ENCODE measurements around the gene DGCR2. TPM values are rescaled to one million over a fixed set of nuclear protein-coding genes. Genes with fewer than 3 reads are reported as not detected.

DGCR2 gene
- total and polyA plus RNA-seq, 10 donors, result 9.5 to 60.7 (median 49.3) TPM

DNA sequence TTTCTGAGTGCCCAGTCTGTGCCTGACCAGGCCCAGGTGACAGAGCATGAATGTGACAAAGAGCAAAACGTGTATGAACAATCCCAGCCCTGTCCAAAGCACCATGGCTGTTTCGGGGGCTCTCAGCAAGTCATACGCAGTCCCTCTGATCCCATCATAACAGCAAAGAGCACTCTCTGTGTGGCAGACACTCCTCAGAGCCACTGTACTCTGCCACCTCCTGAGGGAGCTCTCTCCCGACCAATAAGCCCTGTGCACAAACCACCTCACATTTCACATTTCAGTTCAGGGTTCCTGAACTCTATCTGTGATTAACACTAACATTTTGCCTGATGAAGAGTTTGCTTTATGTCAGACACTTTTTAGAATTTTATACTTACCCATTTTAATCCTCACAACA is 6.6 kb downstream of the DGCR2 start:
- Histone ChIP-seq H3K4me3 (no peak overlapping the region), H3K27me3 (replicated peaks in 1 of 7) (no peaks in the 10 kb centered on the region), H3K9me3 (no peaks in the 10 kb centered on the region), H3K36me3 (peaks cover 0 to 25% (median 0%) of the 10 kb centered on the region in 6 donors), H3K27ac (peak overlapping the region in 1 of 8 donors; percentile 41), H3K4me1 (peaks cover 35 to 100% (median 73%) of the 10 kb centered on the region in 6 donors)
- intact Hi-C loops (cut with DNase I; ENCODE audit: low total_unique reads), result no loop called here
- no peak for DNase-seq
- TF ChIP-seq POLR2A (IDR thresholded peaks at IDR 0.05) (no peak), POLR2AphosphoS5 (IDR thresholded peaks at IDR 0.05) (no peak)
- TF ChIP-seq, protein P1, sequence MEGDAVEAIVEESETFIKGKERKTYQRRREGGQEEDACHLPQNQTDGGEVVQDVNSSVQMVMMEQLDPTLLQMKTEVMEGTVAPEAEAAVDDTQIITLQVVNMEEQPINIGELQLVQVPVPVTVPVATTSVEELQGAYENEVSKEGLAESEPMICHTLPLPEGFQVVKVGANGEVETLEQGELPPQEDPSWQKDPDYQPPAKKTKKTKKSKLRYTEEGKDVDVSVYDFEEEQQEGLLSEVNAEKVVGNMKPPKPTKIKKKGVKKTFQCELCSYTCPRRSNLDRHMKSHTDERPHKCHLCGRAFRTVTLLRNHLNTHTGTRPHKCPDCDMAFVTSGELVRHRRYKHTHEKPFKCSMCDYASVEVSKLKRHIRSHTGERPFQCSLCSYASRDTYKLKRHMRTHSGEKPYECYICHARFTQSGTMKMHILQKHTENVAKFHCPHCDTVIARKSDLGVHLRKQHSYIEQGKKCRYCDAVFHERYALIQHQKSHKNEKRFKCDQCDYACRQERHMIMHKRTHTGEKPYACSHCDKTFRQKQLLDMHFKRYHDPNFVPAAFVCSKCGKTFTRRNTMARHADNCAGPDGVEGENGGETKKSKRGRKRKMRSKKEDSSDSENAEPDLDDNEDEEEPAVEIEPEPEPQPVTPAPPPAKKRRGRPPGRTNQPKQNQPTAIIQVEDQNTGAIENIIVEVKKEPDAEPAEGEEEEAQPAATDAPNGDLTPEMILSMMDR (IDR thresholded peaks at IDR 0.05 in 8 of 11, conservative IDR thresholded peaks at IDR 0.05 in 3 of 11), result no peak
- 67 to 85% (median 79%) methylated on average over 4 of the region's 4 CpGs for WGBS, 5 donors

DNA sequence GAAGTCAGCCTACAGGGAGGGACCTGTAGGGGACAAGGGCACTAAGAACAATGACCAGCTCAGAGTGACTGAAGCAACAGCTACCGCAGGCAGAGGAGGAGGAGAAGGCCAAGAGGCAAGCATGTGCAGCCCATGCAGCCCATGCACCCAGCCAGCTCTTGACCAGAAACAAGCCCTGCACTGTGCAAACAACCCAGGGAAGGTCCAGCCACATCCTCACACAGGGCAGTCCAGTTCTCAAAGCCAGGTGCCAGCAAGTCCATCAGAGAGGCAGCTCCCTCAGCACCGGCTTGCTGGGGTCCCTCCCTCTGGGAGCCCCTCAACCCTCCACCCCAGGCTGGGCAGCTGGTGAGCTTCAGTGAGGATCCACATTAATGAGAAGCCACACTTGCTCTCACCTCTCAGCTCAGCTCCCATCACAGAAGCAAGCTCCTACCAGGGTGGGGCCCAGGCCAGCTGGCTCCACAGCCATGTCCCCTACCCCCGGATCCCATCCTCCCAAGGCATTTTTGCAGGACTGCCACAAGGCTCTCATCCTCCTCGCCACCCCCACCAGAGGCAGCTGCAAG is 7.1 kb downstream of the DGCR2 start:
- intact Hi-C loops (cut with DNase I; ENCODE audit: low total_unique reads), result no loop called here
- TF ChIP-seq, protein P1 (IDR thresholded peaks at IDR 0.05 in 8 of 11, conservative IDR thresholded peaks at IDR 0.05 in 3 of 11), result no peak
- TF ChIP-seq POLR2A (IDR thresholded peaks at IDR 0.05), result no peak
- H3K9me3 ChIP-seq, result no peaks in the 10 kb centered on the region
- H3K27ac ChIP-seq, result peak overlapping the region in 1 of 8 donors; percentile 41
- H3K4me1 ChIP-seq, result peaks cover 35 to 100% (median 73%) of the 10 kb centered on the region in 6 donors
- no peak for DNase-seq
- H3K27me3 ChIP-seq (replicated peaks in 1 of 7), result no peaks in the 10 kb centered on the region
- H3K36me3 ChIP-seq, result peaks cover 0 to 22% (median 0%) of the 10 kb centered on the region in 6 donors
- WGBS, 5 donors, result 70 to 100% (median 97%) methylated on average over 3 to 4 of the region's 4 CpGs
- no peak overlapping the region for H3K4me3 ChIP-seq

DNA sequence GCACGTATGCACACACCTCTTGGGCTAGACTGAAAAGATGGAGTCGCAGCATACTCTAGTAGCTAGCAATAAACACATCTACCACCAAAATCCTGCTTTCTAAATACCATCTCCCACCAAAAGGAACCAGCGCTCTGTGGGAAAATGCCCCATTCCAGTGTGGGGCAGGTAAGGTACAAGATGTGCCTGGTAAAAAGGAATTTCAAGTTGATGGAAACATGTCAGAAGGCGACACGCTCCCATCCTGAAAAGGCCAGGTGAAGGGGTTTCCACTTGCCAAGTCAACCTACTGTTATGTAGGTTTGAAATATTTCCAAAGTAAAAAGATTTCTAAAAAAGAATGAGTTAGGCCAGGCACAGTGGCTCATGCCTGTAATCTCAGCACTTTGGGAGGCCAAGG is 8.8 kb downstream of the DGCR2 start:
- peaks cover 34 to 100% (median 73%) of the 10 kb centered on the region in 6 donors for H3K4me1 ChIP-seq
- no peak for TF ChIP-seq POLR2A (IDR thresholded peaks at IDR 0.05)
- TF ChIP-seq, protein P1 (IDR thresholded peaks at IDR 0.05 in 8 of 11, conservative IDR thresholded peaks at IDR 0.05 in 3 of 11), result no peak
- no peak for TF ChIP-seq POLR2AphosphoS5 (IDR thresholded peaks at IDR 0.05)
- H3K27ac ChIP-seq, result no peak overlapping the region
- no peak for DNase-seq
- no peak overlapping the region for H3K4me3 ChIP-seq
- H3K9me3 ChIP-seq, result no peaks in the 10 kb centered on the region
- no peaks in the 10 kb centered on the region for H3K27me3 ChIP-seq (replicated peaks in 1 of 7)
- WGBS, 5 donors, result 97 to 98% (median 98%) methylated on average over 5 of the region's 5 CpGs
- intact Hi-C loops (cut with DNase I; ENCODE audit: low total_unique reads), result no loop called here
- H3K36me3 ChIP-seq, result peaks cover 0 to 17% (median 0%) of the 10 kb centered on the region in 6 donors

- intact Hi-C loops (cut with DNase I; ENCODE audit: low total_unique reads), result no loop called here
- no peaks in the 10 kb centered on the region for H3K27me3 ChIP-seq (replicated peaks in 1 of 7)
- DNase-seq, result no peak
- H3K4me3 ChIP-seq, result peak overlapping the region in 1 of 8 donors; percentile 16
- H3K27ac ChIP-seq, result peak overlapping the region in 7 of 8 donors; percentile 82 to 95 (median 87)
- H3K4me1 ChIP-seq, result peaks cover 18 to 100% (median 67%) of the 10 kb centered on the region in 6 donors
- no peaks in the 10 kb centered on the region for H3K9me3 ChIP-seq
- 81 to 95% (median 90%) methylated on average over 3 of the region's 3 CpGs for WGBS, 5 donors
- H3K36me3 ChIP-seq, result peaks cover 0 to 12% (median 0%) of the 10 kb centered on the region in 6 donors
- TF ChIP-seq, protein P1 (IDR thresholded peaks at IDR 0.05 in 8 of 11, conservative IDR thresholded peaks at IDR 0.05 in 3 of 11), result no peak
- TF ChIP-seq POLR2AphosphoS5 (IDR thresholded peaks at IDR 0.05), result no peak
- no peak for TF ChIP-seq POLR2A (IDR thresholded peaks at IDR 0.05)
These were observed 10.6 kb downstream of the DGCR2 start for GRCh38 chr22:19111584-19111983.

All from spleen (tissue), 11 donors.